GM18951 (cell line): Measurements from ENCODE around the gene BTNL8.
"Not testable (repeated sequence)": the region's sequence is repeated elsewhere in the genome, so short reads cannot be mapped to it uniquely, and the experiment has no call there.

Source experiments
- POLR2A ChIP-seq: IDR thresholded peaks from 4 replicates; pipeline ENCODE4 v1.6.1; 2011; ENCODE audit warnings: mild to moderate bottlenecking; ENCODE audit not compliant: insufficient read length, insufficient read depth; ENCODE audit errors: extremely low read depth
- in situ Hi-C: fragments of 300-500 bp; cut with MboI; formaldehyde crosslinking; loops from one replicate; pipeline ENCODE4 v1.12.0; 2022; ENCODE audit warnings: low sequenced_read_pairs, mixed read lengths, inconsistent platforms; ENCODE audit not compliant: unreplicated experiment

The BTNL8 gene

GRCh38 chr5:180868960-180869359 lies 30.0 kb upstream of the BTNL8 start:
- TF ChIP-seq POLR2A: no peak
- in situ Hi-C loops: no loop called here

- in situ Hi-C loops: no loop called here
- TF ChIP-seq POLR2A: no peak
These were observed 29.4 kb upstream of the BTNL8 start for GRCh38 chr5:180869587-180869986.

- in situ Hi-C loops: no loop called here
- no peak for TF ChIP-seq POLR2A
These were observed 28.5 kb upstream of the BTNL8 start for GRCh38 chr5:180870276-180871068.

- in situ Hi-C loops: no loop called here
- TF ChIP-seq POLR2A: no peak
These were observed 26.5 kb upstream of the BTNL8 start for GRCh38 chr5:180872419-180872818.

- no peak for TF ChIP-seq POLR2A
- in situ Hi-C loops: no loop called here
These were observed 25.1 kb upstream of the BTNL8 start for GRCh38 chr5:180873615-180874520.

GRCh38 chr5:180874804-180875582 lies 24.0 kb upstream of the BTNL8 start:
- in situ Hi-C loops: no loop called here
- TF ChIP-seq POLR2A: no peak

- in situ Hi-C loops: no loop called here
- no peak for TF ChIP-seq POLR2A
These were observed 23.0 kb upstream of the BTNL8 start for GRCh38 chr5:180875860-180876426.

- in situ Hi-C loops: not testable (repeated sequence)
These were observed 13.0 kb upstream of the BTNL8 start for GRCh38 chr5:180885845-180886529.

- no peak for TF ChIP-seq POLR2A
- in situ Hi-C loops: no loop called here
These were observed 9.6 kb upstream of the BTNL8 start for GRCh38 chr5:180889381-180889780.

GRCh38 chr5:180895330-180895729 lies 3.6 kb upstream of the BTNL8 start:
- in situ Hi-C loops: not testable (repeated sequence)

- in situ Hi-C loops: no loop called here
- no peak for TF ChIP-seq POLR2A
These were observed 1.2 kb downstream of the BTNL8 start for GRCh38 chr5:180900178-180900577.

GRCh38 chr5:180901319-180902009 lies 2.5 kb downstream of the BTNL8 start:
- no peak for TF ChIP-seq POLR2A
- in situ Hi-C loops: no loop called here

- in situ Hi-C loops: no loop called here
- no peak for TF ChIP-seq POLR2A
These were observed 9.4 kb downstream of the BTNL8 start for GRCh38 chr5:180908400-180908799.
